ENCODE data around the gene TMEM205.
"Not testable (repeated sequence)": the region's sequence is repeated elsewhere in the genome, so short reads cannot be mapped to it uniquely, and the experiment has no call there.

TMEM205 gene

GRCh38 chr19:11346104-11346940 lies at the start of gene TMEM205, which contains the start of gene CCDC159:
TSS of gene TMEM205 (minus strand) at chr19:11346268. CDS start at chr19:11345619, 649 bp downstream.
TSS of gene CCDC159 (plus strand) at chr19:11346519. CDS start at chr19:11346607, 88 bp downstream.
- DNase-seq (ENCODE audit: low read depth in 2 of 2), result peak; percentile 94 to 98

GRCh38 chr19:11390933-11391680 lies 45.0 kb upstream of the TMEM205 start:
- no peak for DNase-seq (ENCODE audit: low read depth in 2 of 2)

- no peak for DNase-seq (ENCODE audit: low read depth in 2 of 2)
These were observed 44.3 kb upstream of the TMEM205 start for GRCh38 chr19:11390359-11390758.

- DNase-seq (ENCODE audit: low read depth in 2 of 2), result no peak
These were observed 41.3 kb upstream of the TMEM205 start for GRCh38 chr19:11387162-11388034.

- DNase-seq (ENCODE audit: low read depth in 2 of 2), result no peak
These were observed 38.7 kb upstream of the TMEM205 start for GRCh38 chr19:11384778-11385129.

GRCh38 chr19:11383706-11384048 lies 37.6 kb upstream of the TMEM205 start:
- no peak for DNase-seq (ENCODE audit: low read depth in 2 of 2)

- peak in 1 of 2 experiments; percentile 37 for DNase-seq (ENCODE audit: low read depth in 2 of 2)
These were observed 37.0 kb upstream of the TMEM205 start for GRCh38 chr19:11382898-11383705.

- DNase-seq (ENCODE audit: low read depth in 2 of 2), result peak; percentile 86 to 95
These were observed 34.8 kb upstream of the TMEM205 start for GRCh38 chr19:11380653-11381537.

- no peak for DNase-seq (ENCODE audit: low read depth in 2 of 2)
These were observed 33.8 kb upstream of the TMEM205 start for GRCh38 chr19:11379857-11380350.

GRCh38 chr19:11379269-11379845 lies 33.3 kb upstream of the TMEM205 start:
- not testable (repeated sequence) for DNase-seq (ENCODE audit: low read depth in 2 of 2)

- DNase-seq (ENCODE audit: low read depth in 2 of 2), result no peak
These were observed 32.5 kb upstream of the TMEM205 start for GRCh38 chr19:11378319-11379189.

- DNase-seq (ENCODE audit: low read depth in 2 of 2), result no peak
These were observed 31.7 kb upstream of the TMEM205 start for GRCh38 chr19:11377756-11378155.

- DNase-seq (ENCODE audit: low read depth in 2 of 2), result no peak
These were observed 31.2 kb upstream of the TMEM205 start for GRCh38 chr19:11377237-11377636.

- peak; percentile 26 to 56 for DNase-seq (ENCODE audit: low read depth in 2 of 2)
These were observed 29.3 kb upstream of the TMEM205 start for GRCh38 chr19:11375143-11375948.

GRCh38 chr19:11374433-11375142 lies 28.5 kb upstream of the TMEM205 start, which contains the start of gene SWSAP1:
TSS of gene SWSAP1 (plus strand) at chr19:11374666. CDS start at chr19:11374681, 15 bp downstream.
- peak; percentile 91 to 95 for DNase-seq (ENCODE audit: low read depth in 2 of 2)

- DNase-seq (ENCODE audit: low read depth in 2 of 2), result no peak
These were observed 27.9 kb upstream of the TMEM205 start for GRCh38 chr19:11373885-11374432.

All from stimulated activated CD4-positive, alpha-beta T cell treated with anti-CD3 and anti-CD28 coated beads, Interleukin-12 subunit alpha, Interleukin-12 subunit beta, amount 100 ng/mL, for 24 hours (primary cell).